ENCODE results near the gene ATP6V0C.

Gene ATP6V0C

GRCh38 chr16:2524339-2524938 lies 10.7 kb downstream of the ATP6V0C start:
- no peak overlapping the region for H3K4me2 ChIP-seq (ENCODE audit: low read length)
- no peaks in the 10 kb centered on the region for H3K9me2 ChIP-seq (ENCODE audit: low read depth, low read length)
- H3K79me2 ChIP-seq (ENCODE audit: insufficient read depth, low read length): no peaks in the 10 kb centered on the region
- TF ChIP-seq CTCF (IDR thresholded peaks at IDR 0.05; ENCODE audit: low read length) (no peak), EZH2 (IDR thresholded peaks at IDR 0.05; ENCODE audit: borderline replicate concordance, low read length) (no peak)
- no peak overlapping the region for H3K27ac ChIP-seq (ENCODE audit: low read depth, low read length, poor library complexity, severe bottlenecking)
- H3F3A ChIP-seq (ENCODE audit: insufficient read depth, low read length): no peaks in the 10 kb centered on the region
- H3K9ac ChIP-seq (ENCODE audit: low read length): no peak overlapping the region
- H3K4me1 ChIP-seq (ENCODE audit: insufficient read depth, low read length, severe bottlenecking): peaks cover 9% of the 10 kb centered on the region
- H3K27me3 ChIP-seq (ENCODE audit: insufficient read depth, low read length): no peaks in the 10 kb centered on the region
- peaks cover 43% of the 10 kb centered on the region; the same call in 1 of the 2 replicates for H3K36me3 ChIP-seq (ENCODE audit: insufficient read depth, low read length)
- no peak overlapping the region for H3K4me3 ChIP-seq (ENCODE audit: low read depth, low read length, poor library complexity, severe bottlenecking)
- H3K9me3 ChIP-seq (ENCODE audit: low read length): no peaks in the 10 kb centered on the region
- H4K20me1 ChIP-seq (ENCODE audit: insufficient read depth, low read length): no peaks in the 10 kb centered on the region
- no peak overlapping the region for H2AFZ ChIP-seq (ENCODE audit: low read length)

GRCh38 chr16:2526135-2526534 lies 12.4 kb downstream of the ATP6V0C start:
- TF ChIP-seq CTCF (IDR thresholded peaks at IDR 0.05; ENCODE audit: low read length) (no peak), EZH2 (IDR thresholded peaks at IDR 0.05; ENCODE audit: borderline replicate concordance, low read length) (no peak)
- Histone ChIP-seq H2AFZ (ENCODE audit: low read length) (no peak overlapping the region), H3K36me3 (ENCODE audit: insufficient read depth, low read length) (peaks cover 47% of the 10 kb centered on the region; the same call in 1 of the 2 replicates), H3K79me2 (ENCODE audit: insufficient read depth, low read length) (no peaks in the 10 kb centered on the region), H3K27ac (ENCODE audit: low read depth, low read length, poor library complexity, severe bottlenecking) (no peak overlapping the region), H3K9me3 (ENCODE audit: low read length) (no peaks in the 10 kb centered on the region), H4K20me1 (ENCODE audit: insufficient read depth, low read length) (no peaks in the 10 kb centered on the region), H3K4me1 (ENCODE audit: insufficient read depth, low read length, severe bottlenecking) (peaks cover 7% of the 10 kb centered on the region), H3F3A (ENCODE audit: insufficient read depth, low read length) (no peaks in the 10 kb centered on the region), H3K27me3 (ENCODE audit: insufficient read depth, low read length) (no peaks in the 10 kb centered on the region), H3K9me2 (ENCODE audit: low read depth, low read length) (no peaks in the 10 kb centered on the region), H3K4me2 (ENCODE audit: low read length) (no peak overlapping the region), H3K9ac (ENCODE audit: low read length) (no peak overlapping the region), H3K4me3 (ENCODE audit: low read depth, low read length, poor library complexity, severe bottlenecking) (no peak overlapping the region)

GRCh38 chr16:2527071-2527783 lies 13.5 kb downstream of the ATP6V0C start:
- Histone ChIP-seq H3K4me1 (ENCODE audit: insufficient read depth, low read length, severe bottlenecking) (peaks cover 8% of the 10 kb centered on the region), H3K9me2 (ENCODE audit: low read depth, low read length) (no peaks in the 10 kb centered on the region), H3F3A (ENCODE audit: insufficient read depth, low read length) (no peaks in the 10 kb centered on the region), H3K36me3 (ENCODE audit: insufficient read depth, low read length) (peaks cover 45% of the 10 kb centered on the region; the same call in 1 of the 2 replicates), H3K9ac (ENCODE audit: low read length) (no peak overlapping the region), H3K27ac (ENCODE audit: low read depth, low read length, poor library complexity, severe bottlenecking) (no peak overlapping the region), H3K9me3 (ENCODE audit: low read length) (no peaks in the 10 kb centered on the region), H4K20me1 (ENCODE audit: insufficient read depth, low read length) (no peaks in the 10 kb centered on the region), H3K79me2 (ENCODE audit: insufficient read depth, low read length) (no peaks in the 10 kb centered on the region), H3K4me2 (ENCODE audit: low read length) (no peak overlapping the region), H3K27me3 (ENCODE audit: insufficient read depth, low read length) (no peaks in the 10 kb centered on the region), H3K4me3 (ENCODE audit: low read depth, low read length, poor library complexity, severe bottlenecking) (no peak overlapping the region), H2AFZ (ENCODE audit: low read length) (no peak overlapping the region)
- TF ChIP-seq EZH2 (IDR thresholded peaks at IDR 0.05; ENCODE audit: borderline replicate concordance, low read length) (no peak), CTCF (IDR thresholded peaks at IDR 0.05; ENCODE audit: low read length) (no peak)

Measured in OCI-LY1 (cell line).